ENCODE results near the gene TCF7. TPM values are rescaled to one million over a fixed set of nuclear protein-coding genes. Genes with fewer than 3 reads are reported as not detected.

The TCF7 gene
- total RNA-seq, 5 donors from 2014 or later (not counting 1 experiment from before 2014, with no cell fraction given): 503 to 749 (median 693) TPM

DNA sequence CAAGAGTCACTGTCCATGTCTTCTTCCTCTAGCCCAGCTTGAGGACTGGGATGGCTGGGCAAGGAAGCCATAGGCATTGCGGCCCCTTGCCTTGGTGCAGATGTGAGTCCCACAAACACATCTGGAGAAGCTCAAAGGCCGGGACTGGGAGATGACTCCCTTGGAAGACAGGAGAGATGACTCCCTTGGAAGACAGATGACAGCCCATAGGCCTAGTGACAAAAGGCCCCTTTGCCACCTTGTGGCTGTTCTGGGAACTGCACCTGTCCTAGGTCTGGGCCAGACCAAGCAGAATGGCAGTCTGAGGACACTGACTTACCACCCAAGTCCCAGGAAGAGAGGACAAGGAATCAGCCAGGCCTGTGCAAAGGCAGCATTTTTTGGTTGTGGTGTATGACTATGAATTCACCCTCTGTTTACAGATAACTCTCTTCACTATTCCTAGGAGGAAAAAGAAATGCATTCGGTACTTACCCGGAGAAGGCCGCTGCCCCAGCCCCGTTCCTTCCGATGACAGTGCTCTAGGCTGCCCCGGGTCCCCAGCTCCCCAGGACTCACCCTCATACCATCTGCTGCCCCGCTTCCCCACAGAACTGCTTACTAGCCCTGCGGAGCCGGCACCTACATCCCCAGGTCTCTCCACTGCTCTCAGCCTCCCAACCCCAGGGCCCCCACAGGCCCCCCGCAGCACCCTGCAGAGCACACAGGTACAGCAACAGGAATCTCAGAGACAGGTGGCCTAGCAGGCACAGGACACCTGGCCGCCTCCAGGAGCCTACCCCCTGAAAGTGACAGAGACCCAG is 31.5 kb downstream of the TCF7 start:
- H3K4me1 Mint-ChIP-seq: peaks cover 42 to 73% (median 50%) of the 10 kb centered on the region in 3 donors

DNA sequence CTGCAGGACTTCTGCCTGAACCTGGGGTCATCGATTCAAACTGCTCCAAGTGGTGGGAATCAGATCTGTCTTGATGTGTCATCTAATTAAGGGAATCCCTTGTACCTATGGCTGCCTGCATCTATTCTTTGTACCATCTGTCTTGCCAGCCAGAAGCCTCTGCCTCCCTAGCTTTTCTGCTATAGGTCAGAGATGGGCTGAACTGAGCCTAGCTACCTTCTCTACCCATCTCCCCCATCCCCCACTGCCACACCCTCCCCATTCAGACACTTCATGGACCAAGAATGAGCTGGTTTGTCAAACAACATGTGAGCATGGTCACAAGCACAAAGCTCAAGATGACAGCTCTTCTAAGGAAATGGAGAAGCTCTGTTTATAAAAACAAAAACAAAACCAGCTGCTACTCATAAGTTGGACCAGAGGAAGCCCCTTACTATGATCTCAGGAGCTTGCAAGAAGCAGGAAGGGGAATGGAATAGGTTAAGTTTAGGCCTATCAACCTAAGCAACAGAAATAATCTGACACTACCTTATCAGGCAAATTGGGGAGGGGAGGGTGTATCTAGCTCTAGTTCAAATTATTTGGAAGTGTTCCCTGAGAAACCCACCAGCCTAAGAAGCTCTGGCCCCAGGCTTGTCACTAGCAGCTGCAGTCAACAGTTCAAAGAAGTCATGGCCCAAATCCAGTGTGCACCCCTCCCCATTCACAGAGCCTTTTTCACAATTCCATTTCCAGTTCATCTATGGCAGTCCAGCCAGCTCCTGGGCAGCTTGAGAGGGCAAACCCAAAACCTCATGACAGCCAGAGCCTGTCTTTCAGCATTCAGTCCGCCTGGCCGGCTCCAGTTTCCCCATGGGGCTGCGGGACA is 32.4 kb downstream of the TCF7 start:
- Mint-ChIP-seq H3K27me3 (no peaks in the 10 kb centered on the region), H3K9me3 (no peaks in the 10 kb centered on the region), H3K27ac (peak overlapping the region; percentile 74 to 76), H3K4me3 (no peak overlapping the region), H3K36me3 (peaks cover 52% of the 10 kb centered on the region), H3K4me1 (peaks cover 41 to 73% (median 48%) of the 10 kb centered on the region in 3 donors)
- Histone ChIP-seq H3K4me3 (ENCODE audit: control insufficient read depth in 1 of 2, extremely low read depth in 1 of 2, low read length in 1 of 2) (no peak overlapping the region), H3K27ac (ENCODE audit: low read length) (peak overlapping the region; percentile 6), H3K9me3 (no peaks in the 10 kb centered on the region), H3K27me3 (replicated peaks in 1 of 2; ENCODE audit: control insufficient read depth in 2 of 2, extremely low read depth in 1 of 2, insufficient read depth in 2 of 2, low read length in 1 of 2) (no peaks in the 10 kb centered on the region), H3K36me3 (ENCODE audit: control insufficient read depth in 2 of 2, extremely low read depth in 1 of 2, insufficient read depth in 1 of 2, low read length in 1 of 2) (peaks cover 32 to 77% of the 10 kb centered on the region in 2 donors), H3K4me1 (ENCODE audit: control insufficient read depth in 1 of 2, extremely low read depth in 1 of 2, insufficient read depth in 2 of 2, low read length in 2 of 2) (peaks cover 21 to 45% of the 10 kb centered on the region in 2 experiments)
- DNase-seq: peak in 3 of 35 experiments; percentile 4 to 31 (median 10)
- CTCF ChIA-PET: interaction anchor here (0.6 to 4.0 kb wide), 13 partner anchors 12 to 121 kb away, joined by 3 to 37 read pairs (median 5); no protein-coding TSS in a partner anchor
- POLR2A ChIA-PET: interaction anchor here (0.5 to 1.6 kb wide), 9 partner anchors 13 to 684 kb away, joined by 3 to 8 read pairs (median 4); no protein-coding TSS in a partner anchor
- WGBS (ENCODE audit: insufficient coverage): 88% methylated on average over 4 of the region's 4 CpGs
- ATAC-seq (replicated peaks in 1 of 4): no peak

More for the DNA sequence above, 31.5 kb downstream of the TCF7 start:
- H3K4me3 Mint-ChIP-seq: no peak overlapping the region
- peaks cover 56% of the 10 kb centered on the region for H3K36me3 Mint-ChIP-seq
- no peaks in the 10 kb centered on the region for H3K27me3 Mint-ChIP-seq
- H3K9me3 Mint-ChIP-seq: no peaks in the 10 kb centered on the region
- Histone ChIP-seq H3K9me3 (no peaks in the 10 kb centered on the region), H3K27ac (ENCODE audit: low read length) (peak overlapping the region; percentile 21), H3K36me3 (ENCODE audit: control insufficient read depth in 2 of 2, extremely low read depth in 1 of 2, insufficient read depth in 1 of 2, low read length in 1 of 2) (peaks cover 37 to 79% of the 10 kb centered on the region in 2 donors), H3K4me1 (ENCODE audit: control insufficient read depth in 1 of 2, extremely low read depth in 1 of 2, insufficient read depth in 2 of 2, low read length in 2 of 2) (peaks cover 13 to 44% of the 10 kb centered on the region in 2 experiments), H3K27me3 (replicated peaks in 1 of 2; ENCODE audit: control insufficient read depth in 2 of 2, extremely low read depth in 1 of 2, insufficient read depth in 2 of 2, low read length in 1 of 2) (no peaks in the 10 kb centered on the region), H3K4me3 (ENCODE audit: control insufficient read depth in 1 of 2, extremely low read depth in 1 of 2, low read length in 1 of 2) (no peak overlapping the region)
- ChIA-PET POLR2A (interaction anchor here (0.5 to 1.6 kb wide), 8 partner anchors 13 to 685 kb away, joined by 3 to 4 read pairs (median 3); no protein-coding TSS in a partner anchor), CTCF (interaction anchor here (0.6 to 4.0 kb wide), 14 partner anchors 13 to 388 kb away, joined by 3 to 37 read pairs (median 3); no protein-coding TSS in a partner anchor)
- ATAC-seq (replicated peaks in 1 of 4) (peak; percentile 59 to 70 (median 66)), DNase-seq (peak; percentile 49 to 90 (median 78))
- 72% methylated on average over 9 of the region's 13 CpGs for WGBS (ENCODE audit: insufficient coverage)
- peak overlapping the region; percentile 75 to 79 for H3K27ac Mint-ChIP-seq

DNA sequence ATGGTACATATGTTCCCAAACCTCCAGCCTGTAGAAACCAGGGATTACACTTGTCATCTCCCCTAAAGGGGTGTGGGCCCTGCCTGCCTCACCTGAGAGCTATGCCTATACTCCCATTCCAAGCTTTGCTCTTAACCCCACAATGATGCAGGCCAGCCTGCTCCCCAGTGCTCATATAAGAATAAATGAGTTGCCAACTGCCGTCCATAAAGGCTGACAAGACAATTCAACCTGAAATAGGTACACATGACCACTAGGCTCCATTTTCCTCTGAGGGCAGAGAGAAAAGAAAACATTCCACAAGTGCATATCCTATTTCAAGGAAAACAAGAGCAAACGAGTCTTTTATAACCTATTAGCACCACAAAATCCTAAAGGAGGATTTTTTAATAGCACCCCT is 33.8 kb downstream of the TCF7 start:
- peaks cover 49 to 78% (median 50%) of the 10 kb centered on the region in 3 donors for H3K4me1 Mint-ChIP-seq
- peaks cover 51% of the 10 kb centered on the region for H3K36me3 Mint-ChIP-seq
- no peaks in the 10 kb centered on the region for H3K27me3 Mint-ChIP-seq
- no peak overlapping the region for H3K4me3 ChIP-seq (ENCODE audit: control insufficient read depth in 1 of 2, extremely low read depth in 1 of 2, low read length in 1 of 2)
- H3K36me3 ChIP-seq (ENCODE audit: control insufficient read depth in 2 of 2, extremely low read depth in 1 of 2, insufficient read depth in 1 of 2, low read length in 1 of 2): peaks cover 30 to 77% of the 10 kb centered on the region in 2 donors
- peaks cover 22 to 52% of the 10 kb centered on the region in 2 experiments for H3K4me1 ChIP-seq (ENCODE audit: control insufficient read depth in 1 of 2, extremely low read depth in 1 of 2, insufficient read depth in 2 of 2, low read length in 2 of 2)
- ATAC-seq (replicated peaks in 1 of 4) (peak in 1 of 4 experiments; percentile 8), DNase-seq (peak in 4 of 35 experiments; percentile 3 to 32 (median 23))
- POLR2A ChIA-PET: no interaction called here
- H3K9me3 Mint-ChIP-seq: no peaks in the 10 kb centered on the region
- CTCF ChIA-PET: interaction anchor here in 1 of 2 donors (0.7 to 4.0 kb wide), 6 partner anchors 8 to 131 kb away, joined by 3 to 37 read pairs (median 6); no protein-coding TSS in a partner anchor
- H3K27ac ChIP-seq (ENCODE audit: low read length): no peak overlapping the region
- H3K27me3 ChIP-seq (replicated peaks in 1 of 2; ENCODE audit: control insufficient read depth in 2 of 2, extremely low read depth in 1 of 2, insufficient read depth in 2 of 2, low read length in 1 of 2): no peaks in the 10 kb centered on the region
- H3K9me3 ChIP-seq: no peaks in the 10 kb centered on the region
- no peak overlapping the region for H3K4me3 Mint-ChIP-seq
- WGBS (ENCODE audit: insufficient coverage): no CpG with 5 or more reads among the region's 2 CpGs
- H3K27ac Mint-ChIP-seq: peak overlapping the region; percentile 57 to 83

DNA sequence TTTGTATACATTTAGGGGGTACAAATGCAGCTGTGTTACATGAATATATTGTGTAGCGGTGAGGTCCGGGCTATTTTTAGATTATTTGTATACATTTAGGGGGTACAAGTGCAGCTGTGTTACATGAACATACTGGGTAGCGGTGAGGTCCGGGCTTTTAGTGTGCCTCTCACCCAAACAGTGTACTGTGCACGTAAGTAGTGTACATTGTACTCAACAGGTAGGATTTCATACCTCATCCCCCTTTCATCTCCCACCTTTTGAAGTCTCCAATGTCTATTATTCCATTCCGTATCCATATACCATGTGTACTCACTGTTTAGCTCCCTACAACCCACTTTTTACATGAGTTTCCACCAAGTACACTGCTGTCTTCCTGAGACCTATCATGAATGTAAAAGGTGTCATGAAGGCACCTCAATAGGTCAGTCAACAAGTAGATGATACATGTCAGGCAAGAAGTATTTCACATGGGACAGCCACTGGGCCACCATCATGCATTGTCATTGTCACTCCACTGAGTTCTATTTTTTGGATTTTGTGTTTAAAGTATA is 34.6 kb downstream of the TCF7 start:
- WGBS (ENCODE audit: insufficient coverage): 50% methylated on average over 1 of the region's 6 CpGs
- ATAC-seq (replicated peaks in 1 of 4): no peak
- H3K9me3 Mint-ChIP-seq: no peaks in the 10 kb centered on the region
- POLR2A ChIA-PET: interaction anchor here (0.6 to 2.1 kb wide), 3 partner anchors 12 to 1621 kb away, joined by 4 to 10 read pairs (median 5); no protein-coding TSS in a partner anchor
- peak overlapping the region; percentile 84 to 88 for H3K27ac Mint-ChIP-seq
- H3K4me3 ChIP-seq (ENCODE audit: control insufficient read depth in 1 of 2, extremely low read depth in 1 of 2, low read length in 1 of 2): no peak overlapping the region
- H3K27me3 ChIP-seq (replicated peaks in 1 of 2; ENCODE audit: control insufficient read depth in 2 of 2, extremely low read depth in 1 of 2, insufficient read depth in 2 of 2, low read length in 1 of 2): no peaks in the 10 kb centered on the region
- peaks cover 27 to 77% of the 10 kb centered on the region in 2 donors for H3K36me3 ChIP-seq (ENCODE audit: control insufficient read depth in 2 of 2, extremely low read depth in 1 of 2, insufficient read depth in 1 of 2, low read length in 1 of 2)
- no peaks in the 10 kb centered on the region for H3K9me3 ChIP-seq
- peaks cover 22 to 48% of the 10 kb centered on the region in 2 experiments for H3K4me1 ChIP-seq (ENCODE audit: control insufficient read depth in 1 of 2, extremely low read depth in 1 of 2, insufficient read depth in 2 of 2, low read length in 2 of 2)
- peak in 1 of 35 experiments; percentile 30 for DNase-seq
- H3K36me3 Mint-ChIP-seq: peaks cover 52% of the 10 kb centered on the region
- peak overlapping the region; percentile 58 for H3K27ac ChIP-seq (ENCODE audit: low read length)
- no peaks in the 10 kb centered on the region for H3K27me3 Mint-ChIP-seq
- peaks cover 56 to 84% (median 57%) of the 10 kb centered on the region in 3 donors for H3K4me1 Mint-ChIP-seq
- H3K4me3 Mint-ChIP-seq: peak overlapping the region in 1 of 3 donors; percentile 7
- CTCF ChIA-PET: interaction anchor here (0.5 to 5.7 kb wide), 5 partner anchors 10 to 109 kb away, joined by 3 to 25 read pairs (median 3); no protein-coding TSS in a partner anchor

DNA sequence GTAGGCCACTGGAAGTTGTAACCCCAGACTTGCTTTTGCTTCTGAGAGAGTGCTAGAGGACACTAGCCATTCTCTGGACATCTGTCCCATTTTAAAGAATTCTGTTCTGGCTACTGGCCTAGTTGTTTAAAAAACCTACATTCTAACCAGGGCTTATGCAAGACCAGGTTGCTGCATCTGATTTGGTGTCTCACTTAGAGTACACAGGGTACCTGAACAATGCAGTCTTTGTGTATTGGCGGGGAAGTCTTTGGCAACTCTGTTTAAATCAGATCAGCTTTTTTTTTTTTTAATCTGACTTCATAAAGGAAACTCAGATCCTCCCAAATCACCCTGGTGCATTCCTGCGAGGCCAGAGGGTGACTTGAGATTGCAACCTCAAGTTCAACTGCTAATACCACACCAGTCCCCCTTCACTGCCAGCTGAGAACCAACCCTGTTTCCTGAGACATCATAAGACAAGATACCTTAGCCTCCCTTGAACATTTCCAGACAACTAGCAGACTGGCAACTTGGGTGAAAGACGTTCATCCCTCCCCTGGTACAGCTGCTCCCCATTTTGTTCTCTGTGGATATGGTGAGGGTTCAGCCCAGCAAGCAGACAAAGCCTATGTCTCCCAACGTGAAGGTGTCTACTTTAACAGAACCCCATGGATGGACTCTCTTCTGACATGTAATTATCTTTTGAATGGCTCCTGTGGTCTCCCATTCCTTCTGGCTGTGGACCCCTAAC is 35.3 kb downstream of the TCF7 start:
- ChIA-PET POLR2A (interaction anchor here in 1 of 2 donors (0.6 to 2.1 kb wide), 6 partner anchors 9 to 1622 kb away, joined by 3 to 11 read pairs (median 7); no protein-coding TSS in a partner anchor), CTCF (interaction anchor here (0.5 to 5.7 kb wide), 6 partner anchors 9 to 110 kb away, joined by 3 to 25 read pairs (median 3); no protein-coding TSS in a partner anchor)
- no peaks in the 10 kb centered on the region for H3K9me3 ChIP-seq
- Mint-ChIP-seq H3K27me3 (no peaks in the 10 kb centered on the region), H3K9me3 (no peaks in the 10 kb centered on the region), H3K4me3 (peak overlapping the region in 2 of 3 donors; percentile 7 to 44), H3K4me1 (peaks cover 58 to 81% (median 59%) of the 10 kb centered on the region in 3 donors), H3K36me3 (peaks cover 52% of the 10 kb centered on the region), H3K27ac (peak overlapping the region; percentile 84 to 88)
- H3K36me3 ChIP-seq (ENCODE audit: control insufficient read depth in 2 of 2, extremely low read depth in 1 of 2, insufficient read depth in 1 of 2, low read length in 1 of 2): peaks cover 21 to 74% of the 10 kb centered on the region in 2 donors
- H3K27me3 ChIP-seq (replicated peaks in 1 of 2; ENCODE audit: control insufficient read depth in 2 of 2, extremely low read depth in 1 of 2, insufficient read depth in 2 of 2, low read length in 1 of 2): no peaks in the 10 kb centered on the region
- ATAC-seq (replicated peaks in 1 of 4) (no peak), DNase-seq (peak in 3 of 35 experiments; percentile 9 to 39 (median 19))
- no peak overlapping the region for H3K4me3 ChIP-seq (ENCODE audit: control insufficient read depth in 1 of 2, extremely low read depth in 1 of 2, low read length in 1 of 2)
- 71% methylated on average over 1 of the region's 4 CpGs for WGBS (ENCODE audit: insufficient coverage)
- H3K4me1 ChIP-seq (ENCODE audit: control insufficient read depth in 1 of 2, extremely low read depth in 1 of 2, insufficient read depth in 2 of 2, low read length in 2 of 2): peaks cover 24 to 46% of the 10 kb centered on the region in 2 experiments
- H3K27ac ChIP-seq (ENCODE audit: low read length): peak overlapping the region; percentile 58
